ENCODE measurements around the gene GNA15.

The GNA15 gene

DNA sequence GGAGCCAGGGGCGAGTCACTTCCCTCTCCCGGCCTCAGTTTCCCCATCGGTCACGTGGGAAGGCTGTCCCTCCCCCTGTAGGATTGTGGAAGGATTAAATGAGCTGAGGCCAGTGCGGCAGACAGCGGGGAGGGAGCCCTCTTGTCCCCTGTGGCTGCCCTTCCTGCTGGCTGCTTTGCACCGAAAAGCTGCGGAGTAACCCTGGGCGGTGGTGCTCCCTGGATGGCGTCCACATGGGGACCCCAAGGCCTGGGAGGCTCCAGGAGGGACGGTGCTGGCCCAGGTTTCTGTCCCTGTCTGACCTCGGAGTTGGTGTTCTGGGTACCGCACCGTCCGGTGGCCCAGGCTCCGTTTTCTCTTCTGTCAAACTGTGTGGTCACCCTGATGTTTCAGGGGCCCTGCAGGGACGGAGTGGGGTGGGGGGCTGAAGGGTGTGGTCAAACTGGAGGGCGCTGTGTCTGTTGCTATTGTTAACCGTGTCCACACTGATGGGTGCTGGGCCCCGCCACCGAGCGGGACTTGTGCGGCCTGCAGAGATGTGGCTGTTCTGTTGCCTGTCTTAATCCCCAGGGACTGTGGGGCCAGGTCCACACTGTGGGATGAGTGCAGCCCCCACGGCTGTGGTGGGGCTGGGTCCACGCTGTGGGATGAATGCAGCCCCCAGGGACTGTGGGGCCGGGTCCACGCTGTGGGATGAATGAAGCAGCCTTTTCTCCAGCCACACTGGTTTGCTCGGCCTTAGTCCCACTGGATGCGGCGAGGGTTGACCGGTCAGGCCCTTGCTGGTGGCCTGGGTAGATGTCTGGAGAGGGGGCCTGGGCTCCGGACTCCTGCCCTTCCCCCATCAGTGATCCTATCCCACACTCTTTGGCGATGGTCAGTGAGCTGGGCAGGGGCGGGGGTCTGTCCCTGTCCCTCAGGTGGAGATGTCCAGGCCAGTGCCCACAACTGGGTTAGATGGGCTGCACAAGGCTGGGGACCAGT is 34.8 kb upstream of the GNA15 start:
- no peak overlapping the region for H3K4me2 ChIP-seq (ENCODE audit: low read length)
- no peak overlapping the region for H3K4me3 ChIP-seq (ENCODE audit: low read length)
- peaks cover 22% of the 10 kb centered on the region; the same call in 1 of the 2 replicates for H3K79me2 ChIP-seq (ENCODE audit: control insufficient read depth, low read length)
- TF ChIP-seq, protein P1, sequence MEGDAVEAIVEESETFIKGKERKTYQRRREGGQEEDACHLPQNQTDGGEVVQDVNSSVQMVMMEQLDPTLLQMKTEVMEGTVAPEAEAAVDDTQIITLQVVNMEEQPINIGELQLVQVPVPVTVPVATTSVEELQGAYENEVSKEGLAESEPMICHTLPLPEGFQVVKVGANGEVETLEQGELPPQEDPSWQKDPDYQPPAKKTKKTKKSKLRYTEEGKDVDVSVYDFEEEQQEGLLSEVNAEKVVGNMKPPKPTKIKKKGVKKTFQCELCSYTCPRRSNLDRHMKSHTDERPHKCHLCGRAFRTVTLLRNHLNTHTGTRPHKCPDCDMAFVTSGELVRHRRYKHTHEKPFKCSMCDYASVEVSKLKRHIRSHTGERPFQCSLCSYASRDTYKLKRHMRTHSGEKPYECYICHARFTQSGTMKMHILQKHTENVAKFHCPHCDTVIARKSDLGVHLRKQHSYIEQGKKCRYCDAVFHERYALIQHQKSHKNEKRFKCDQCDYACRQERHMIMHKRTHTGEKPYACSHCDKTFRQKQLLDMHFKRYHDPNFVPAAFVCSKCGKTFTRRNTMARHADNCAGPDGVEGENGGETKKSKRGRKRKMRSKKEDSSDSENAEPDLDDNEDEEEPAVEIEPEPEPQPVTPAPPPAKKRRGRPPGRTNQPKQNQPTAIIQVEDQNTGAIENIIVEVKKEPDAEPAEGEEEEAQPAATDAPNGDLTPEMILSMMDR (IDR thresholded peaks at IDR 0.05; ENCODE audit: low read depth, low read length, poor library complexity, severe bottlenecking) = no peak
- no peak for TF ChIP-seq EZH2phosphoT487 (IDR thresholded peaks at IDR 0.05; ENCODE audit: borderline replicate concordance, low read length)
- no peaks in the 10 kb centered on the region for H3K9me2 ChIP-seq (replicated peaks; ENCODE audit: control insufficient read depth, low read length)
- peaks cover 15% of the 10 kb centered on the region for H3K4me1 ChIP-seq (ENCODE audit: control insufficient read depth, low read length)
- H3K27me3 ChIP-seq (ENCODE audit: control insufficient read depth, low read length) = no peaks in the 10 kb centered on the region
- no peaks in the 10 kb centered on the region for H3K9me3 ChIP-seq (ENCODE audit: control insufficient read depth, insufficient read depth, low read length)
- H3F3A ChIP-seq (ENCODE audit: control insufficient read depth, insufficient read depth) = no peaks in the 10 kb centered on the region
- no peaks in the 10 kb centered on the region for H3K36me3 ChIP-seq (ENCODE audit: control insufficient read depth, low read length)
- peaks cover 5% of the 10 kb centered on the region; the same call in 1 of the 2 replicates for H4K20me1 ChIP-seq (ENCODE audit: control insufficient read depth, insufficient read depth, low read depth, low read length)
- H3K27ac ChIP-seq (ENCODE audit: low read depth, low read length) = no peak overlapping the region

DNA sequence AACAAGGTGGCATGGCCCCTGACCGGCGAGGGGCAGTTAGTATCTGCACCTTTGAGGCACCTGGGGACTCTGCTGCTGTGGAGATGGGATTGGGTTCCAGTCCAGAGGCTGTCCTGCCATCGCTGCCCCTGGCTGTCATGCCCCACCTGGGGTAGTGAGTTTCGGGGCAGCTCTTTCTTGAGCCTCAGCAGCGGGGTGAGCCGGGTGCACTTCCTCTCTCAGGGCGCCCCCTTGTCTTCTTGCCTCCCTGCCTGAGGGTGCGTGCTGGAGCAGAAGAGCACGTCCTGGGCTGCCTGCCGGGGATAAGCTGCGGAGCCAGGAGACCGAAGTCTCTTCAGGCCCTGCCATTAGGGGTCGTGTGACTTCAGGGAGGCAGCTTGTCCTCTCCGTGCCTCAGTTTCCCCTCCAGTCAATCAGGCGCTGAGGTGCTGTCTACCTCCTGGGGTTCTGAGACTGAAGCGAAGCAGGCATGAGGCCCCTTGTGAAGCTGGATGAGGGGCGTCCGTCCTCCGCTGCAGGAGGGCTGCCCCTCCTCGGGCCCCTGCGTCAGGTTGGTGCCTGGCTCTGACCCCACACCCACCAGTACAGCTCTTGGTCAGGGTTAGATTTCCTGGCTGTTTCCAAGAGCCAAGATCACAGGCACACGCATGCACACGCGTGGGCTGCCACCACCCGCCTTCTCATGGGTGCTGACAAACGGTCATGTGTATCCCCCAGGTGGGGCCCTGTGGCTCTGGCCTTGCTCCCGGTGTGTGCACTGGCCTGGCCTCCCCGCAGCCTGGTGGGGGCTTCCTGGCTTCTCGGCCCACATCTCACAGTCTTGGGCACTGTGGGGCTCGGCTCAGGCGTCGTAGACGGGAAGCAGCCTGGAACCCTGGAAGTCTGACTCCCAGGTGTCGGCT is 33.3 kb upstream of the GNA15 start:
- Histone ChIP-seq H3K4me1 (ENCODE audit: control insufficient read depth, low read length) (peaks cover 15% of the 10 kb centered on the region), H3K4me2 (ENCODE audit: low read length) (no peak overlapping the region), H3K4me3 (ENCODE audit: low read length) (no peak overlapping the region), H3K27me3 (ENCODE audit: control insufficient read depth, low read length) (no peaks in the 10 kb centered on the region), H3K36me3 (ENCODE audit: control insufficient read depth, low read length) (no peaks in the 10 kb centered on the region), H3K27ac (ENCODE audit: low read depth, low read length) (no peak overlapping the region), H4K20me1 (ENCODE audit: control insufficient read depth, insufficient read depth, low read depth, low read length) (peaks cover 5% of the 10 kb centered on the region; the same call in 1 of the 2 replicates), H3K9me3 (ENCODE audit: control insufficient read depth, insufficient read depth, low read length) (no peaks in the 10 kb centered on the region), H3K9me2 (replicated peaks; ENCODE audit: control insufficient read depth, low read length) (no peaks in the 10 kb centered on the region), H3K79me2 (ENCODE audit: control insufficient read depth, low read length) (peaks cover 17% of the 10 kb centered on the region; the same call in 1 of the 2 replicates), H3F3A (ENCODE audit: control insufficient read depth, insufficient read depth) (no peaks in the 10 kb centered on the region)
- TF ChIP-seq, protein P1 (IDR thresholded peaks at IDR 0.05; ENCODE audit: low read depth, low read length, poor library complexity, severe bottlenecking) = no peak
- no peak for TF ChIP-seq EZH2phosphoT487 (IDR thresholded peaks at IDR 0.05; ENCODE audit: borderline replicate concordance, low read length)

DNA sequence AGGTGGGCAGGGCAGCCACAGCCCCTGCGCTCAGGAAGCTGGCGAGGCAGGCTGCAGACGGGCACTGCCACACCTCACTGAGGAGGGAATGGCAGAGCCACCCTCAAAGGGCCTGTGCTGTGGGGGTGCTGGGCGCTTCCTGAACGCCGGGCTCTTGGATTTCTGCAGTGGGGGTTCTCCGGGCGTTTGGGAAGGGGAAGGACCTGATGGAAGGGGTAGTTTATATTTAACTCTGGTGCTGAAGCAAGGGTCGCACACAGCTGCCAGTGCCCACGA is 31.2 kb upstream of the GNA15 start:
- Histone ChIP-seq H3K9me2 (replicated peaks; ENCODE audit: control insufficient read depth, low read length) (no peaks in the 10 kb centered on the region), H3K36me3 (ENCODE audit: control insufficient read depth, low read length) (no peaks in the 10 kb centered on the region), H3K79me2 (ENCODE audit: control insufficient read depth, low read length) (peaks cover 14% of the 10 kb centered on the region; the same call in 1 of the 2 replicates), H4K20me1 (ENCODE audit: control insufficient read depth, insufficient read depth, low read depth, low read length) (peaks cover 5% of the 10 kb centered on the region; the same call in 1 of the 2 replicates), H3K4me2 (ENCODE audit: low read length) (no peak overlapping the region), H3K4me1 (ENCODE audit: control insufficient read depth, low read length) (peaks cover 11% of the 10 kb centered on the region), H3F3A (ENCODE audit: control insufficient read depth, insufficient read depth) (no peaks in the 10 kb centered on the region), H3K4me3 (ENCODE audit: low read length) (no peak overlapping the region), H3K27ac (ENCODE audit: low read depth, low read length) (no peak overlapping the region), H3K9me3 (ENCODE audit: control insufficient read depth, insufficient read depth, low read length) (no peaks in the 10 kb centered on the region), H3K27me3 (ENCODE audit: control insufficient read depth, low read length) (no peaks in the 10 kb centered on the region)
- TF ChIP-seq, protein P1 (IDR thresholded peaks at IDR 0.05; ENCODE audit: low read depth, low read length, poor library complexity, severe bottlenecking) = no peak
- TF ChIP-seq EZH2phosphoT487 (IDR thresholded peaks at IDR 0.05; ENCODE audit: borderline replicate concordance, low read length) = no peak
